Measurements from ENCODE around the gene OR8H2. TPM values are rescaled to one million over a fixed set of nuclear protein-coding genes. Genes with fewer than 3 reads are reported as not detected.
"Not testable (repeated sequence)": the region's sequence is repeated elsewhere in the genome, so short reads cannot be mapped to it uniquely, and the experiment has no call there.

OR8H2 gene, protein sequence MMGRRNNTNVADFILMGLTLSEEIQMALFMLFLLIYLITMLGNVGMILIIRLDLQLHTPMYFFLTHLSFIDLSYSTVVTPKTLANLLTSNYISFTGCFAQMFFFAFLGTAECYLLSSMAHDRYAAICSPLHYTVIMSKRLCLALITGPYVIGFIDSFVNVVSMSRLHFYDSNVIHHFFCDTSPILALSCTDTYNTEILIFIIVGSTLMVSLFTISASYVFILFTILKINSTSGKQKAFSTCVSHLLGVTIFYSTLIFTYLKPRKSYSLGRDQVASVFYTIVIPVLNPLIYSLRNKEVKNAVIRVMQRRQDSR
- total RNA-seq: not detected

DNA sequence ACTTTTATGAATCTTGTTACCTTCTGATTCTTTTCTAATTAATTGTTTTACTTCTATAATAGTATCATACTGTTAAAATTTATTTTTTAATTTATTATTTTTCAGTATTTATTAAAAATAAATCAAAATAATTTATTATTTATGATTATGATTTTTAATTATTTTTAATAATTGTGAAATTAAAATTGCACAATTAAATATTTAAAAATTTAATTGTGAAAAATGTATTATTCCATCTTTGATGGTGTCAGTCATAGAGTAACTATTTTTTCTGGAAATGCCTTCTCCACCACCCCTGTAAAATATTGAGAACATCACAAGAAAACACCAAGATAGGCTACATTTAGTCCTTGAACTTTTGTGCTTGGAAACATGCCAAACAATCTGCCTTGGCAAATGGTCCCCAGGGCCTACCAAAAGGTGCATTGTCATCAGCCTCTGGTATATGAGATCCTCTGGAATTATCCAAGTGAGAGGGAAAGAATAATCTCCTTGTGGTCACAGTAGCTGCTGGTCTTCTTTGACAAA is at the start of gene OR8H2:
Gene OR8H2 (plus strand): TSS at position 478 of the 528 bp plus-strand sequence. CDS start 1,356 bp downstream, outside the sequence.
- no peak for DNase-seq

DNA sequence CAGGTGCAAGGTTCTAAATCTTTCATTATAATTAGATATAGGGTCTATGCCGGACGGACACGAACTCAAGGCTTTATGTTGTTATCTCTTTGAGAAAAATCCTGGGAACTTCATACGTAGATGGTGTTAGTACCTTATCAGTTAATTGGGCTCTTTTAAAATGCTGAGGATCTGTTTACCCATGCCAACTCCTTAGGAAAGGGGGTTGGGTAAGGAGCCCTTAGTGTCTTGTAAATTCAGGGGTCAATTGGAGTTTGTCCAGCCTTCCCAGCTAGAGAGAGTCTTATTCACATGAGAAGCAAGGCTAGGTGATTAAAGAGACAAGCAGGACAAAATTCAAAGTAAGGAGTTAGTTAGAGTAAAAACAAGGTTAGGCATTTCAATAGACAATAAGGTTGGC is 47.1 kb upstream of the OR8H2 start:
- DNase-seq: not testable (repeated sequence)

DNA sequence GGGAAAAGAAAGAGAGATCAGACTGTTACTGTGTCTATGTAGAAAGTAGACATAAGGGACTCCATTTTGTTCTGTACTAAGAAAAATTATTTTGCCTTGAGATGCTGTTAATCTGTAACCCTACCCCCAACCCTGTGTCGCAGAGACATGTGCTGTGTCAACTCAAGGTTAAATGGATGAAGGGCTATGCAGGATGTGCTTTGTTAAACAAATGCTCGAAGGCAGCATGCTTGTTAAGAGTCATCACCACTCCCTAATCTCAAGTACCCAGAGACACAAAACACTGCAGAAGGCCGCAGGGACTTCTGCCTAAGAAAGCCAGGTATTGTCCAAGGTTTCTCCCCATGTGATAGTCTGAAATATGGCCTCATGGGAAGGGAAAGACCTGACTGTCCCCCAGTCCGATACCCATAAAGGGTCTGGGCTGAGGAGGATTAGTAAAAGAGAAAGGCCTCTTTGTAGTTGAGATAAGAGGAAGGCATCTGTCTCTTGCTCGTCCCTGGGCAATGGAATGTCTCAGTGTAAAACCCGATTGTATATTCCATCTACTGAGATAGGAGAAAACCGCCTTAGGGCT is 45.7 kb upstream of the OR8H2 start:
- not testable (repeated sequence) for DNase-seq

DNA sequence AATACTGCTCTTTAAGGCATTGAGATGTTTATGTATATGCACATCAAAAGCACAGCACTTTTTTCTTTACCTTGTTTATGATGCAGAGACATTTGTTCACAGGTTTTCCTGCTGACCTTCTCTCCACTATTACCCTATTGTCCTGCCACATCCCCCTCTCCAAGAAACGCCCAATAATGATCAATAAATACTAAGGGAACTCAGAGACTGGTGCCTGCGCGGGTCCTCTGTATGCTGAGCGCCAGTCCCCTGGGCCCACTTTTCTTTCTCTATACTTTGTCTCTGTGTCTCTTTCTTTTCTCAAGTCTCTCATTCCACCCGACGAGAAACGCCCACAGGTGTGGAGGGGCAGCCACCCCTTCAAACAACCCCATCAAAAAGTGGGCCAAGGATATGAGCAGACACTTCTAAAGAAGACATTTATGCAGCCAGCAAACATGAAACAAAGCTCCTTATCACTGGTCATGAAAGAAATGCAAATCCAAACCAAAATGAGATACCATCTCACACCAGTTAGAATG is 45.2 kb upstream of the OR8H2 start:
- not testable (repeated sequence) for DNase-seq

DNA sequence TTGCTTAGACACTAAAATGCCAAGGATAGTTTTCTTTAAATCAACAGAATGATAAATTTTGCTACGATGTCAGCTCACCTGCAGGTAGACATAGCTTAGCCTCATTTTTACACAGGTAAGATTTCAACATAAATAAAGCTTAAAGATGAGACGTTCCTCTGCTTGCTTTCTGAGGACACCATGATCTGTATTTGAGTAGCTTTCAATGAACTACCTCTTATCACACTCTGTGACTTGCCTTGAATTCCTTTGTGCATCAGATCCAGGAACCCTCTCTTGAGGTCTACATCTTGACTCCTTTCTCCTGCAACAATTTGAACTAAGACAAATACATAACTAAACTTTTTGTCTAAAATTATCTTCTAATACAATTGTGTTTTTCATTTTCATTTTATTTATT is 36.5 kb upstream of the OR8H2 start:
- DNase-seq: no peak

DNA sequence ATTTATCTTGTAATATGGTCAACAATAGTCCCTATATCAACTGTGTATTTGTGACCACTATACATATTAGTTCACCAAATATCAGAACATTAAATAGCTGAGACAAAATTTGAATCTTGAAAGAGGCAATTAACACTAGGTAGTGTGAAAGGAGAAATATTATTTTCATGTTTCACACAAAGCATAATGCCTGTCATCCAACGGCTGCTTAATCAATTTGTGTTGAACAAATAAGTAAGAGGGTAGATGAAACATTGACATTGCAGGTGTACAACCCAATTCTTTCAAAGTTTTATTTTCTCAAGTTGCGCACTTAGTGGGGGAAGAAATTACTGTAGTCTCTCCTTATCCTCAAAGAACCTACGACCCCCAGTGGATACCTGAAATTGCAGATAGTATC is 13.8 kb upstream of the OR8H2 start:
- DNase-seq: no peak

DNA sequence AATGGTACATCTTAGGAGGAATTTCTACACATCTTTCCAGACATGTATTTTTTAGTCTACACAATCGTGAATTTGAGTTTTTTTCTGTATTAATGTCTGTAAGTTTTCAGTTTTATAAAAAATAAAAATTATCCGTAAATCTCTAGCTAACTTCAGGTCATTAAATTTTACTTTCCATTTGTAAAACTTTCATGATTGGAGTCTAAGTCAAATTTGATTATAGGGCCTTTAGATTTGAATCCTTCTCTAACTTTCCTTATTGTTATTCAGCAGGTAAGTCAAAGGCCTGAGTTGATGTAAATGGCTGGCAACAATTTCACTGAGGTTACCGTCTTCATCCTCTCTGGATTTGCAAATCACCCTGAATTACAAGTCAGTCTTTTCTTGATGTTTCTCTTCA is 10.5 kb upstream of the OR8H2 start, which contains the start of gene OR8I2:
Gene OR8I2 (plus strand): TSS at position 301 of the 400 bp plus-strand sequence. CDS start 0 bp downstream, at position 301.
- no peak for DNase-seq

DNA sequence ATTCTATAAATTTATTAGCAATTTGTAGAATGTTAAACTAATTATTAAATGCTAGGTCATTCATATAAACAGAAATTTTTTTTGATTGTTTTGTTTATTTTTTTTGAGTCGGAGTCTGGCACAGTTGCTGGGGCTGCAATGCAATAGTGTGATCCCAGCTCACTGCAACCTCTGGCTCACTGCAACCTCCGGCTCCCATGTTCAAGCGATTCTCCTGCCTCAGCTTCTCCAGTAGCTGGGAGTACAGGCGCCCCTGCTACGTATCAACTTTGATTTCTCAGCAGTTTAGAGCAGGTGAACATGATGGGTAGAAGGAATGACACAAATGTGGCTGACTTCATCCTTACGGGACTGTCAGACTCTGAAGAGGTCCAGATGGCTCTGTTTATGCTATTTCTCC is 18.6 kb downstream of the OR8H2 start, which contains the start of gene OR8H3:
Gene OR8H3 (plus strand): TSS at position 301 of the 400 bp plus-strand sequence. CDS start 0 bp downstream, at position 301.
- no peak for DNase-seq

DNA sequence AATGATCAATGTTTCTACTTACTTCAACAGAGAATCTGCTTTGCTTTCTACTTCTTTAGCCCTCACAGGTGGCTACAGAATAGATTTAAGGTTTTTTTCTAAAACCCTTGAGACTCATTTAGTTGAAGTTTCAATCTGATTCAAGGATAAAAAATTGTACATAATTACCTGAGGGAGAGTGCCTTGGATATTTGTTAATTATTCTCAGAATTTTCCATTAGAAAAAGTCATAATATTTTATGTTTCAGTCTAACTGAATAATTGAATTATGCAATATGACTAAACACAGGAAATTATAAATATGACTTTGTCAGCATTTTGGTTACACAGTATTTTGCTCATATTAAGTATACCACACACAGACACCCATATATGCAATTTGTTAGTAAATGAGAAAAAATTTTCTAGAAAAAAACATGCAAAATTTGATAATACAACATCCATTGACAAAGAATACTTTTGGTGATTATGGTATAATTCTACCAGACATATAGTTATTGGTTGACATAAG is 36.7 kb downstream of the OR8H2 start, which contains the start of gene OR8J3:
Gene OR8J3 (minus strand): TSS at position 51 of the 511 bp plus-strand sequence. CDS start 2,483 bp downstream, outside the sequence.
- no peak for DNase-seq

DNA sequence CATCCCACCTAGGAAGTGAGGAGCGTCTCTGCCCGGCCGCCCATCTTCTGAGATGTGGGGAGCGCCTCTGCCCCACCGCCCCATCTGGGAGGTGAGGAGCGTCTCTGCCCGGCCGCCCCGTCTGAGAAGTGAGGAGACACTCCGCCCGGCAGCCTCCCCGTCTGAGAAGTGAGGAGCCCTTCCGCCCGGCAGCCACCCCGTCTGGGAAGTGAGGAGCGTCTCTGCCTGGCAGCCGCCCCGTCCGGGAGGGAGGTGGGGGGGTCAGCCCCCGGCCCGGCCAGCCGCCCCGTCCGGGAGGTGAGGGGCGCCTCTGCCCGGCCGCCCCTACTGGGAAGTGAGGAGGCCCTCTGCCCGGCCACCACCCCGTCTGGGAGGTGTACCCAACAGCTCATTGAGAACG is 40.2 kb downstream of the OR8H2 start:
- not testable (repeated sequence) for DNase-seq

DNA sequence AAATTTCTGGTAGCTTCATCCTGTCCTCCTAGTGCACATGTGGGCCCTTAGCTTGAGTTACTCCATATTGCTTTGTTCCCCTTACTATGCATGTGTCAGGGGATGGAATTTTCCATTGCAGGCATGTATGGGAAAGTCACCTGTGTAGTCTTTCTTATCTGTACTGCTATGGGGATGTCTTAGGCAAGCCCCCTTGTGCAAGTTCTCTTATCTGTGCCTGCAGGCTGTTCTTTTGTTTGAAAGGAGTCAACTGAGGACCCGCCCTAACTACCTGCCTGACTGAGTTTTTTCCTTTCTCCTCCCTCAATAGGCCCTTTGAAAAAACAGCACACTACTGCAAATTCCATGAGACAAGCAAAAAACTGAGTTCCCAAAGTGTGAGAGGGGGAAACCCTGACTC is 47.9 kb downstream of the OR8H2 start:
- no peak for DNase-seq

DNA sequence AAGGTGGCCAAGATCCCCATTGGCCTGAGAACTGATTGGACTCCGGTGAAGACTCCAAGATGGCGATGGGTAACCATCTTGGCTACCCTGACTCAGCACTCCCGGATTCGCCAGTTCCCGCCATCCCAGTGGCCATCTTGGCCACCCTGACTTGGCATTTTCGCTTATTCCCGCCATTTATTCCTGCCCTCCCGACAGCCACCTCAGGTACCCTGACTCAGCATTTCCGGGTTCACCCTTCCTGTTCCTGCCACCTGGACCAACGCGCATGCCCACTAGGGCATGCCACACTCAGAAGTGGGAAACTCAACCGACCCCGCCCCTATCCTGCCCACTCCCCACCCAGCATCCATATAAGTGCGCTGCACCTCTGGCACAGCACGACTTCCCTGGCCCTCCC is 48.8 kb downstream of the OR8H2 start:
- no peak for DNase-seq

Small RNA genes lying within 50 kb of the gene (small RNA-seq; reads per million reads assigned to genes)
- not detected for gene OR8I4P (ENCODE audit: low replicate concordance)

Other genes with a start within 250 kb of the OR8H2 start
- not detected for gene TRIM51, start 220.4 kb upstream of the OR8H2 start, total RNA-seq
- gene OR5W2, start 189.1 kb upstream of the OR8H2 start, total RNA-seq: not detected
- not detected for gene OR5I1, start 167.3 kb upstream of the OR8H2 start, total RNA-seq
- not detected for gene OR10AG1, start 133.7 kb upstream of the OR8H2 start, total RNA-seq
- not detected for gene OR5F1, start 109.1 kb upstream of the OR8H2 start, total RNA-seq
- not detected for gene OR5AS1, start 76.0 kb upstream of the OR8H2 start, total RNA-seq
- gene OR8I2, start 10.4 kb upstream of the OR8H2 start, total RNA-seq: not detected
- not detected for gene OR8H3, start 18.7 kb downstream of the OR8H2 start, total RNA-seq
- not detected for gene OR8J3, start 36.5 kb downstream of the OR8H2 start, total RNA-seq
- not detected for gene OR8K5, start 56.6 kb downstream of the OR8H2 start, total RNA-seq
- gene OR5J2, start 72.9 kb downstream of the OR8H2 start, total RNA-seq: not detected
- gene OR5T2, start 130.6 kb downstream of the OR8H2 start, total RNA-seq: not detected
- gene OR5T3, start 148.6 kb downstream of the OR8H2 start, total RNA-seq: not detected
- gene OR5T1, start 170.5 kb downstream of the OR8H2 start, total RNA-seq: not detected
- not detected for gene OR8H1, start 188.6 kb downstream of the OR8H2 start, total RNA-seq
- not detected for gene OR8K3, start 211.5 kb downstream of the OR8H2 start, total RNA-seq
- gene OR8K1, start 242.4 kb downstream of the OR8H2 start, total RNA-seq: not detected